ENCODE measurements around the gene ZP1.

Gene ZP1

GRCh38 chr11:60859616-60860250 is 7.6 kb upstream of the ZP1 start:
- DNase-seq (ENCODE audit: low read depth in 2 of 2) = no peak

- DNase-seq (ENCODE audit: low read depth in 2 of 2) = no peak
Observed at GRCh38 chr11:60860943-60861342, 6.4 kb upstream of the ZP1 start.

- no peak for DNase-seq (ENCODE audit: low read depth in 2 of 2)
Observed at GRCh38 chr11:60862171-60862570, 5.2 kb upstream of the ZP1 start.

GRCh38 chr11:60863550-60864521 is 3.5 kb upstream of the ZP1 start:
- DNase-seq (ENCODE audit: low read depth in 2 of 2) = no peak

GRCh38 chr11:60864856-60865513 is 2.4 kb upstream of the ZP1 start:
- no peak for DNase-seq (ENCODE audit: low read depth in 2 of 2)

GRCh38 chr11:60867871-60868681 is 734 bp downstream of the ZP1 start:
- no peak for DNase-seq (ENCODE audit: low read depth in 2 of 2)

GRCh38 chr11:60868682-60869450 is 1.5 kb downstream of the ZP1 start:
- DNase-seq (ENCODE audit: low read depth in 2 of 2) = no peak

- DNase-seq (ENCODE audit: low read depth in 2 of 2) = no peak
Observed at GRCh38 chr11:60869451-60869825, 2.1 kb downstream of the ZP1 start.

- no peak for DNase-seq (ENCODE audit: low read depth in 2 of 2)
Observed at GRCh38 chr11:60870276-60870675, 2.9 kb downstream of the ZP1 start.

GRCh38 chr11:60870733-60871377 is 3.5 kb downstream of the ZP1 start:
- DNase-seq (ENCODE audit: low read depth in 2 of 2) = no peak

- no peak for DNase-seq (ENCODE audit: low read depth in 2 of 2)
Observed at GRCh38 chr11:60871378-60872061, 4.2 kb downstream of the ZP1 start.

- DNase-seq (ENCODE audit: low read depth in 2 of 2) = no peak
Observed at GRCh38 chr11:60872124-60872960, 5.0 kb downstream of the ZP1 start.

GRCh38 chr11:60872961-60873524 is 5.7 kb downstream of the ZP1 start:
- no peak for DNase-seq (ENCODE audit: low read depth in 2 of 2)

- no peak for DNase-seq (ENCODE audit: low read depth in 2 of 2)
Observed at GRCh38 chr11:60873533-60873932, 6.2 kb downstream of the ZP1 start.

GRCh38 chr11:60874421-60875365 is 7.4 kb downstream of the ZP1 start:
- no peak for DNase-seq (ENCODE audit: low read depth in 2 of 2)

- DNase-seq (ENCODE audit: low read depth in 2 of 2) = no peak
Observed at GRCh38 chr11:60875366-60876167, 8.2 kb downstream of the ZP1 start.

GRCh38 chr11:60876168-60876485 is 8.8 kb downstream of the ZP1 start:
- no peak for DNase-seq (ENCODE audit: low read depth in 2 of 2)

Data from stimulated activated CD4-positive, alpha-beta T cell treated with anti-CD3 and anti-CD28 coated beads, Interleukin-1b, Interleukin-23, amount 100 ng/mL, for 4 hours (primary cell).